AG09309 (cell line): ENCODE data around the gene ATP1A3.
A peak's percentile ranks its signal among the peaks of the same experiment; 100 is the strongest.

Source experiments
- DNase-seq: peaks from one replicate; pipeline ENCODE4 v3.0.0-alpha.2; 2010; ENCODE audit warnings: low read depth
- H3K4me3 ChIP-seq: 2 replicates; pipeline ENCODE4 v1.5.1; 2011; ENCODE audit warnings: mild to moderate bottlenecking, low read depth, low read length, moderate library complexity; ENCODE audit not compliant: control insufficient read depth
- CTCF ChIP-seq: IDR thresholded peaks from 2 replicates; pipeline ENCODE4 v1.5.1; 2011; ENCODE audit warnings: mild to moderate bottlenecking, low read depth, low read length, inconsistent platforms; ENCODE audit not compliant: insufficient read depth, control insufficient read depth; ENCODE audit errors: missing control alignments

Gene ATP1A3

GRCh38 chr19:41998246-41999020, 4.4 kb upstream of the ATP1A3 start:
- no peak overlapping the region for H3K4me3 ChIP-seq
- DNase-seq, result no peak
- peak; percentile 85 for TF ChIP-seq CTCF

- DNase-seq, result no peak
- no peak for TF ChIP-seq CTCF
- H3K4me3 ChIP-seq, result no peak overlapping the region
These were observed 3.8 kb upstream of the ATP1A3 start for GRCh38 chr19:41997851-41998229.

GRCh38 chr19:41997121-41997850, 3.3 kb upstream of the ATP1A3 start:
- no peak overlapping the region for H3K4me3 ChIP-seq
- TF ChIP-seq CTCF, result no peak
- no peak for DNase-seq

GRCh38 chr19:41995959-41996797, 2.1 kb upstream of the ATP1A3 start:
- DNase-seq, result no peak
- no peak for TF ChIP-seq CTCF
- no peak overlapping the region for H3K4me3 ChIP-seq

- H3K4me3 ChIP-seq, result no peak overlapping the region
- DNase-seq, result no peak
- TF ChIP-seq CTCF, result no peak
These were observed 1.2 kb upstream of the ATP1A3 start for GRCh38 chr19:41994994-41995958.
